Anterior cingulate cortex (tissue), 58 donors: ENCODE measurements around the gene RAB1B.

Experiments used
- DNase-seq, 58 donors: peaks; one replicate each; lab custom pipeline; 2025; lab: John Stamatoyannopoulos, UW

RAB1B gene

DNA sequence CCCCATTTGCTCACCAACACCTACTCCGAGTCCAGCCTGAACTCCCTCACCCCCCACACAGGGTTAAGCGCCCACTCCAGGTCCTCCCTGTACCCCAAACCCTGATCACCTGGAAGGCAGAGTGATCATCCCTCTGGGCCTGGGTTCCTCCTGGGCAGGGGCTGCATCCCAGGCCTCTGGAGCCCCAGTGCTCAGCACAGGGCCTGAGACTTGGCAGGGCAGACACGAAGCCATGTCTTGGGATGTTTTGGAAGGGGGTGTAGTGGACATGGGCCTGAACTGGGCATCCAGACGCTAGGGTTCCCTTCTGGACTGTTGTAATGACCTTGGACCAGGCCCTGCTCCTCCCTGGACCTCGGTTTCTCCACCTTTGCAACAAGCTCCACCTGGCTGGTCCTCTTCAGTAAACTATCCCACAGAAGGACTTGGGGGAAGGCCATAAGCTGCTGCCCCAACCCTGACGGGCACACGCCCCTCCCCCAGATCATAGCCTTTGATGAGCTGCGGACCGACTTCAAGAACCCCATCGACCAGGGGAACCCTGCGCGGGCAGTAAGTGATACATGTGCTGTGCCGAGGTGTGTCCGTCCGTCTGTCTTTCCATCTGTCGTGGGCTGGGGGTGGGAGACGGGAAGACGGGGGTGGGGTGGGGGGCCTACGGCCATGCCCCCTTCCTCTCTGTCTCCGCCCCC is 13.5 kb downstream of the RAB1B start:
- DNase-seq = no peak

DNA sequence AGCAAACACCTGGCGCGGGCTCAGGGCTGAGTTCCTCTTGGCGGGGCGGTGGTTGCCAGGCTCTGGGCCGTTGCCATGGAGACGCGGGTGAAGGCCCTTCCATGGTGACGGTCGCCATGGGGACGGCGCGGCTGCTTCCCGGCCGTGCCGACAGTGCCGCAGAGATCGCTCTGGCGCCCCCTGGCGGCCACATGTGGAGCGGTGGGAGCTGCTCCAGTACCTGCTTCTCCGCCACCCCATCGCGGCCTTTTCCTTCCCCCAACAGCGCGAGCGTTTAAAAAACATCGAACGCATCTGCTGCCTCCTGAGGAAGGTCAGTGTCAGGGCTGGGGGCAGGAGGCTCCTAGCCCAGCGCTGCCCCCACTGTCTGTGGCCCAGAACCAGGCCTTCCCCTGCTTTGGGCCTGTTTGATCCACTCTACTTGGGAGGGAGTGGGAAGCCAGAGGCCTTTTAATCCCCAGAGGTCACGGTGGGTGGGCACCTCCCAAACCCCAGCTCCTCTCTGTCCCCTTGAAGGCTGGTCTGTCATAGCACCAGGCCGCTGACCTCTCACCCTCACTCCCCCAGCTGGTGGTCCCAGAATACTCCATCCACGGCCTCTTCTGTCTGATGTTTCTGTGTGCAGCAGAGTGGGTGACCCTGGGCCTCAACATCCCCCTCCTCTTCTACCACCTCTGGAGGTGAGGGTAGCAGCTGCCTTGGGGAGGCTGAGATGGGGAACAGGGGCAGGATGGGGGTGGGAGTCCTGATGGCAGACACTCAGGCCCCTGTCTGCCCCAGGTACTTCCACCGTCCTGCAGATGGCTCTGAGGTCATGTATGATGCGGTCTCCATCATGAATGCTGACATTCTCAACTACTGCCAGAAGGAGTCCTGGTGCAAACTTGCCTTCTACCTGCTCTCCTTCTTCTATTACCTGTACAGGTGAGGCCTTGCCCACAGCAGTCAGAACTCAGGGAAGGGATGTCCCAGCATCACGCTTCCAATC is 14.3 kb downstream of the RAB1B start:
- DNase-seq = peak; percentile 73 to 100 (median 97)

DNA sequence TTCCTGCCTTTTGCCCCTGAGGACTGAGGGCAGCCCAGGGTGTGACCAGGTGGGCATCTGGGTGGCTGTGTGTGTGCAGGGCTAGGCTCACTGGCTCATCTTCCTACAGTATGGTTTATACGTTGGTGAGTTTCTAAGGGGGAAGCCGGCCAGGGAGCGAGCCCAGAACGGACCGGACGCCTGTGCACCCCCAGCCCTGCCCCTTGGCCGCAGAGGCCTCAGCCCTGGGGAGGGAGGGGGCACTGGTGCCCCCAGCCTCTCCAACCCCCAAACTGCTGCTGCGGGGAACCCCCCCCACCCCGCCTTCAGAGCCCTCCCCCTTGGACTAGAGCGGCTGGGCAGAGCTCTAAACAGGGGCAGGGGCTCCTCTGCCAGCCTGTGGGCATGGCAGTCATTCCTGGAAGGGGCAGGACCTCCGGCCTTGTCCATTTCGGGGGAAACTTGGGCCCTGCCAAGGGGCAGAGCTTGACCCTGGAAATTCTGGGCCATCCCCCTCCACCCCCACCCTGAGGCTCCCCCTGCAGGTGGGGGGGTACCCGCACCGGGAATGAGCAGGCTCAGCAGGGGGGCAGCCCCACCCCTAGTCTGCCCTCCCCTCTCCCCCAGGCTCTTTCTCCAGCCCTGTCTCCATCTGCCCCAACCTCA is 15.1 kb downstream of the RAB1B start:
- no peak for DNase-seq

DNA sequence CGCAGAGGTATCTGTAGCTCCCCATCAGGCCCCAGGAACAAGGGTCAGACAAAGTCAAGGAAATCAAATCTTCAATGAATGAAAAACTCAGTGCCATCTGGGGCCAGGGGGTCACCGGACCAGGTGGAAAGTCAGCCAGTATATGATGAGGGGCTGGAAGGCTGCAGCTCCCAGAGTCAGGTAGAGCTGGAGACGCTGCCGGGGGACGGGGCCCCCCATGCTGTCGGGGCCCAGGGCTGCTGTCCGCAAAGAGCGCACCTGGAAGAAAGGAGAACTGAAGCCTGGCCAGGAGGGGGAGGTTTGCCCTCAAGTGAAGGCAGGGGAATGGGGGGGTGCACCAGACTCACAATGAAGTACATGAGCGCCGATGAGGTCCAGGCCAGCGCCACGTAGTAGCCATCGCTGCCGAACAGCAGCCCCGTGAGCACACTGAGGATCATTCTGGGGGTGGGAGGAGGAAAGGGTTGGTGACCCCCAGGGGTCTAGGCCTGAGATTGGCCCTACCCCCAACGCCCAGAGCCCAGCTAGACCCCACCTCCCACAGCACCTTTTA is 16.2 kb downstream of the RAB1B start:
- DNase-seq = no peak

DNA sequence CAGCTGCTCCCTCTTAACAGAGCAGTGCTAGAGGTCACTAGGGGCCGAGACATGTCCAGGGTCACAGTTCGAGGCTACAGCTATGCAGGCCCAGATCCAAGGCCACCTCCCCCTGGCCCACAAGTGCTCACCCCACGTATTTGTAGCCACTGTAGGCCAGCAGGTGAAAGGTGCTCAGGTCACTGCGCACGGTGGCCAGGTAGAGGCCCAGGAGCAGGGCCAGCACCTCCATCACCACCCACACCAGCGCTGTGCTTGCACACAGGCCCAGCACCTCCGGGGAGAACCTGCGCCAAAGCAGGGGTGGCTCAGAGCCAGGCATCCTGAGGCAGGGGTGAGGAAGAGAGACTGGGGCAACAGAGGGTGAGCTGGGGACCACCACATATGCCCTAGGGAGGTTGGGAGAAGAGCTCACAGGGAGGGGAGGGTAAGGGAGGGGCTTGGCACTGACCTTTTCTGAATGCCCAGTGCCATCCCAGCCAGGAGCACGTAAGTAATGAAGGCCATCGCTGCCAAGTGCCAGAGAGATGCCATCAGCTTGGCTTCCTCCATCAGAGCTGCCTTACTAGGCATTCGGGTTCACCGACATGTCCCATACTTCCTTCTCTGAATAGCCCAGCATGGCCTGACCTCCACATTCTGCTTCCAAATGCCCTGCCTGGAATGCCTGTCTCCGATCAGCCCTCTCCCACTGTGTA is 17.0 kb downstream of the RAB1B start:
- DNase-seq = no peak

DNA sequence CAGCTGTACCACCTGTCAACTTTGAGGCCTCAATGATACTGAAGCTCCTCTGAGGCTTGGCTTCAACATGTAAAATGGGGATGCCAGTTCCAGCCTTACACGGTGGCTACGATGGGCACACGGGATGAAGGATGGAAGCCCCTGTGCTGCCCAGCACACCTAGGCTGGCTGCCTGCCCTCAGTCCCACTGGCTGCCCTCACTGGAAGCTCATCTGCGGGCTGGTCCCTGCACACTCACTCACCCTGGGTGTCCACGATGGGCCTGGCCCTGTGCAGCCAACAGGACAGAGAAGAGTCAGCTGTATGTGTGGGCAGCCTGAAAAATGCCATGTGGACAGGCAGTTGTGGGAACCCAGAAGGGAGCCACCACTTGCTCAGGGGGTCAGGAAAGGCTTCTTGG is 18.3 kb downstream of the RAB1B start:
- no peak for DNase-seq

DNA sequence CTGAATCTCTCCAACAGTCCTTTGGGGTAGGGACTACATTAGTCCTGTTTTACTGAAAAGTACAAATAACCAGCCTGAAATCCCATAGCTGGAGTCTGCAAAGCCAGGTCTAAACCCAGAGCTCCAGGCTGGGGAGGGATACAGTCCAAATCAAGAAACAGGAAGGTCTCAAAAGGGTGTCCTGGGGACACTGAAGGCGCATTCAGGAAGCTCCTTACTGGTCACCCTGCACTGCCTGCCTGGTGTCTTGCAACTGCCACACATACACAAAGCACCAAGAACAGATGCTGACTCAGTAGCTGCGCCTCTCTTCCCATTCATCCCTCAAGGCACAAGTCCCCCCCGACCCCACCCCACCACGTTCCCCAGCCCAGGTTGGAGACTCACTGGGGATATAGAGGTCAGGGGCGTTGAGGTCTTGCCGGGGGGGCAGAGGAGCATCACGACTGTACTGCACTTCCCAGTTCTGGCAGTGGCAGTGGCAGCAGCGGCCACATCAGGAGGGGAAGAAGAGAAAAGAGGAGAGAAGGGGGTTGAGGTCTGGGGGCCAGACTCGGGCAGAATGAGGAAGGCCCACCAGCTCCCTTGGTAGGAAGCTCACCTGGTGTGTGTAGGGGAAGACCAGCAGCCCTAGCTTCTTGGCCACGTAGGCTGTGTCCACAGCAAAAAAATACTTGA is 18.9 kb downstream of the RAB1B start:
- no peak for DNase-seq

DNA sequence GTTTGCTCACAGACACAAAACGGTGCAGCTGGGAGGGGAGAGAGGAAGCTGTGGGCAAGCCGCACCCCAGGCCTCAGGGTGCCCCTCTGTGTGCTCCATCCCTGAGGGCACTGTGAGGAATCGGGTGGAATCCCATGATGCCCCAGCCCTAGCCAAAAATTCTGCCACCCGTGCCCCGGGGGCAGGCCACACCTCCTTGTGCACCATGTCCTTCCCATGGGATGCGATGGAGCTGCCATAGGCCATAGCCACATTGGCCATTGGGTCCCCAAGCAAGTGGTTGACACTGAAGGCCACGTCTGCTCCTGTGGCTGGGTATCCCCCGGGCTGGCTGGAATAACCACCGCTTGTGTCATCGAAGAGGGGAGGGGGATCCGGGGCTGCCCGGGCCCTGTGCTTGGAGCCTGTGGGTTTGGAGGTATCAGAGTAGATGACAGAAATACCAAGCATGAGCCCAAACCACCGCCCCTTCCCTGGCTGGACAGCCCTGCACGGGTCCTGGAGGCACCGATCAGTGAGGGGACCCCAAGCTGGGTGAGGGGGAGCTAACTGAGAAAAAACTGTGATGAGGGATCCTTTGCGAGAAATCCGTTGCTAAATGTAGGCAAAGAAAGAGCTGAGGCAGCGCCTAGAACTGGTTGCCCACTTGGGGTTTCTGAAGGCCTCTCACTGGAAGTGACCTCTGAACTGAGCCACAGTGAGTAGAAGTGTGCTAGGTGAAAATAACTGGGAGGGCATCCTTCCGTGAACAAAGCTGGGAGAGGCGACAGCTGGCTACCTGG is 19.6 kb downstream of the RAB1B start:
- no peak for DNase-seq

DNA sequence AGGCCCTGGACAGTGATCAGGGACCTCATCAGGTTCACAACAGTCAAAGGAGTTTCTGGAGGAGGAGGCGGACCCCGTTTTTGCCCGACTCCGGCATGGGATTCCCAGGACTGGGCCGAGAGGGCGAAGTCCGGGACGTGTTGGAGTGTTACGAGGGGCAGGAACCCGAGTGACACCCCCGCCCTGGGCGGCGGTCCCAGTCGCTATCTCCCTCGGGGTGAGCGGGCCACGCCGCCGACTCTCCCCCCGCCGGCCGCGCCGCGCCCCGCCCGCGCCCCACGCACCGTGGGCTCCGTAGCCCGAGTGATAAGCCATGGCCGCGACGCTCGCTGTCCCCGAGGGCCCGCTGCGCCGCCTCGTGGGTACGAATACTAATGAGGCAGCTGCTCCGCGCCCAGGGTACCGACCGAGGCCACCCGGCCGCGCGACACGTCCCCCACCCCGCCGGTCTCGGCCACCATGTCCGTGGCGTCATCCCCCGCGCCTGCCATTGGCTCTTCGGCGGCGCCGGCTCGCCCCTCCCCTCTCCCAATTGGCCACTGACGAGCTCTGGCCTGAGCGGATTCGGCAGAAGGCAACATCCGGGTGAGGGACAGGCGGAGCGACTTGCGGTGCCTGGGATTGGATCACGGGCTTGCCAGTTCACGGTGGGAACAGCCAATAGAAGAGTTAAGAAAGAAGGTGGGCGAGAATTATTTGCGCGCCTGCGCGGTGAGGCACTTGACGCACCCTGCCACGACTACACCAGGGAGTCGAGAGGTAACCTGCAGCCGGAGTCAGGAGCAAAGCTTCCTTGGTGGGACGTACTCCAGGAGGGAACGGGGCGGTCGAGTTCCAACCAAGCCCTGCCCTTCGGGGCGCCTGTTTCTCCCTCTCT is 20.5 kb downstream of the RAB1B start, which contains the start of gene YIF1A:
YIF1A (minus strand) TSS at position 473 of the 877 bp plus-strand sequence; CDS start at position 315, 158 bp downstream.
- peak; percentile 94 to 100 (median 99) for DNase-seq

DNA sequence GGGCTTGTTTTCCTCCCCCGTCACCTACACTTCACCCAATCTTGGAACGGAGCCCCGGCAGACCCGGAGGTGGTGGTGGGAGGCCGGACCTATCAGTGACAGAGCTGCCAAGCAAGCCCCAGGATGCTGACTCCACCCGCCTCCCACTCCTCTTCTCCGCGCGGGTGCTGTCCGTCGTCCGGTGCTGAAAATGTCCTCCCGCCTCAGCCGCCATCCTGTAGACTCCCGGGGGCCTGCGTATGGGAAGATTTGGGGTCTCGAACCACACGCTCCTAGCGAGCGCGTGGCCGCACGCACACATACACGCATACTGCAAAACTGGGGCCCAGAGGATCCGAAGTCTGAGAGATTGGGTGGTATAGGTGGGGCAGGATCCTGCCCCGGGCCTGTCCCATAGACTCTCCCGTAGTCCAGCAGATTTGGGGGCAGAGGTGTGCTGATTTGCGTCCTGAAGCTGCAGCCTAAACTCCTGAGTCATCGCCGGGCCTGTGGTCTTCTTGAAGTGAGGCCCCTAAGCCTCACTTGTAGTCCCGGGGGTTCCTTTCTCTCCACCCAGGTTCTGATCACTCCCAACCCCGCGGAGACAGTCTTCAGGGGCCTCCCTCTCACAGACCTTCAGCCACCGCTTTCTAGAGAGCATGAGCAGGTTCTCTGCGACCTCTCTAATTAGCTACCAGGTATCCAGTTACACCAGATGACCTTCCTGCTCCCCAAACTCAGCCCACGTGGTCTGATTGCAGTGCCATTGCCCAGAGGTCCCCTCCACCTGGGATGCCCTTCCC is 21.3 kb downstream of the RAB1B start:
- DNase-seq = peak in 23 of 58 donors; percentile 60 to 95 (median 78)

DNA sequence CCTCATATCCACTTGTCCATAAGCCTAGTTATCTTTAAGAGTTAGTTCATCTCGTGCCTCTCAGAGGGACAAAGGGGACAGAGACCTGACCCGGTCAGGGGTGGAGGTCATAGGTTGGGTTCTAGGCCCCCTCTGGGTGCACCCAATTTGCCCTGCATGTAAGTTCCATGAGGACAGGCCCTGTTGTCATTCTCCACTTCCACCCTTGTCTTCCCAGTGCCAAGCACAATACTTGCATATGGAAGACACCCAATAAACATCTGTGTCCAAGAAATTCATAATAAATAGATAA is 21.8 kb downstream of the RAB1B start:
- no peak for DNase-seq

DNA sequence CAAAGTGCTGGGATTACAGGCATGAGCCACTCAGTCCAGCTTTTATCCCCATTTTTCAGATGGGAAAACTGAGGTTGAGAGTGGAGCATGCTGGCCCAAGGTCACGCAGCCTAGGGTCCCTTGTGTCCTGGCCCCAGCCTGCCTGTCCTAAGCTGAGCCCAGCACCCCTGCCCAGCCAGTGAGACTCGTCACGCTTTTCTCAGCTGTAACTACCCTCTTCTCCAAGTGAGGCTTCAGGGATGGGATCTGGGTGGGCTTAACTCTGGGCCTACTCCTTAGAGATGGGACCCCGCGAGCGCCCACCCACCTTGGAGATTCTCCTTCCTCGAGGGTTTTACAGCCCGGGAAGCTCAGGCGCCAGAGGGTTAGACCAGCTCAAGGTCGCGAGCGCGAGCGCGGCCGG is 22.9 kb downstream of the RAB1B start:
- peak in 2 of 58 donors; percentile 20 to 40 for DNase-seq

DNA sequence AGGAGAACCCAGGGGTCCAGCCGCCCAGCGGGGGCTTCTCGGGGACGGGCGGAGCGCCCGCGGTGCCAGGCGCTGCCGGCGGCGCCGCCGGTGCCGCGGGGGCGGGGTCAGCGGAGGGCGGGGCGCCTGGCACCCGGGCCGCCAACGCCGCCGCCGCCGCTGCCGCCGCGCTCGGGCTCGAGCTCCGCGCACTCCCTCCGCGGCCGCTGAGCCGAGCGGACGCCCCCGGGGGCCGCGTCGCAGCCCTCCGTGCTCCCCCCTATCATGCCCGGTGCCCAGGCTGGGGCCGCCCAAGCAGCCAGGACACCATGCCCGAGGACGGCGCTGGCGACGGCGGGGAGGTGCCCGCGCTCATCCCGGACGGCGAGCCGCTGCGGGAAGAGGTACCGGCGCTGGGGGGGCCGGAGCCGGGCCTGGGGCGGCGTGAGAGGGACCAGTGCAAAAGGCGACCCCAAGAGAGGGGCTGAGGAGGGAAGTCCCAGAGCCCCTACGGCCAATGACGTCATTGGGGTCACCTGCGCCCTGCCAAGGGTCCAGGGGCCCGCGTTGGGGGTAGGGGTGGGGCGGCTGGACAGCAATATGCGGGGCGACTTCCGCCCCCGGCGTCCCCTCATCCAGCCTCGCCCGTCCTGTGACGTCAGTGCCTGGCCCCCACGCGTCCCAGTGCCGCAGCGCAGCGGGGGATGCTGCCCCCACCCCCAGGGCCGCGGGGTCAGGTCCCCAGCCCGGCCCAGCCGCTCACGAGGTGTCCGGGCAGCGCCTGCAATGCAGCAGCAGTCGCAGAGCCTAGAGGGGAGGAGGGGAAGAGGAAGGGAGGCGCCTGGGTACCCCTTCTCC is 23.5 kb downstream of the RAB1B start, which contains the start of gene TMEM151A:
TMEM151A (plus strand) TSS at position 189 of the 837 bp plus-strand sequence; CDS start at position 309, 120 bp downstream.
- DNase-seq = peak in 18 of 58 donors; percentile 25 to 67 (median 45)

DNA sequence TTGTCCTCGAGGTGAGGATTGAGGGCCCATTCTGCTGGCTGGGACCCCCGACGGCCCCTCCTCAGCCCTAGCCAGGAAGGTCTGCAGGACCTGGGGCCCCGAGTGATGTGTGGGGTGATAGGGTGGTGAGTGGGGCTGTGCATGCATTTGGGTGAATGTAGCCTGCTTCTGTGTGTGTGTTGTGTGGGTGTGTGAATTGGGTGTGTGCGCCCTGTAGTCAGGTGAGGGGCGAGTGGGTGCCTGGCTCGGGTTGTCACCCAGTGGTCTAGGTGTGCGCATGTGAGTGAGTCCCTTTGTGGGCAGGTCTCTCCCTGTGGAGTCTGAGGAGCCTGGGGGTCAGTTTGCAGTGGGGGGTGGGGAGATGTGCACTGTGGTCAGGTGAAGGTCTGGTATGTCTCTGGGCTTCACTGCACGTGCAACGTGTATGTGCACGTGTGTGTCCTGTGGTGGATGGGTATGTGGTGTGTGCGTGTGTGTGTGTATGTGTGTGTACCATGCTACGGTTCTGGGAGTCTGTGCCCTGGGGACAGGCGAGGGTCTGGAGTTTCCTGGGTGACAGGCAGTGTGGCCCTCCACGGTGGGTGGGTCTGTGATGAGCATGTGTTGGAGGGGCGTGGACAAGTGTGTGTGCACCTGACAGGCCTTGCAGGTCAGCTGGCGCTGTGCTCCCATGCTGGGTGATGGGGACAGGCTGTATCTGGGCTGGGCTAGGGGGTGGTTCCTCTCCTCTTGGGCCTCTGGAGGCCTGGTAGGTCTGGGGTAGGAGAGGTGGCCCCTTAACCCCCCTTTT is 24.3 kb downstream of the RAB1B start:
- peak in 2 of 58 donors; percentile 36 to 38 for DNase-seq

DNA sequence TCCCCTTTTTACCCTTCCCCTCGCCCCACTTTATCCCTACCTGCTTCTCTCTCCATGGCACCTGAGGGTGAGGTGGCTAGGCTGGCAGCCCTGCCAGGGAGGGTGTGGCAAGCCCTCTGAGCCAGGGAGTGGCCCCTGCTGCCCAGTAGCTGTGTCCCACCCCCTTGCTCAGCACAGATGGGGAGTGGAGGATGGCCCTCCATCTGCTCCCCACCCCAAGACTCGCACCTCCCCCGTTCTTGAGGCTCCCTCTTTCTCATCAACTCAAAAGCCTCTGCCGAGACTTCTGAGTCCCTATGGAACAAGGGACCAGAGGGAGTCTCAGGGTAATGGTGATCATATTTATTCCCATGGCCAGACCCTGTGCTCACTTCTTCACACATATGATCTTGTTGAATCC is 24.9 kb downstream of the RAB1B start:
- DNase-seq = peak in 5 of 58 donors; percentile 10 to 49 (median 32)
